ENCODE results near the gene ANHX. TPM values are rescaled to one million over a fixed set of nuclear protein-coding genes. Genes with fewer than 3 reads are reported as not detected.
A peak's percentile ranks its signal among the peaks of the same experiment; 100 is the strongest.

Gene ANHX
- total and polyA plus RNA-seq, 5 donors from 2014 or later = not detected

DNA sequence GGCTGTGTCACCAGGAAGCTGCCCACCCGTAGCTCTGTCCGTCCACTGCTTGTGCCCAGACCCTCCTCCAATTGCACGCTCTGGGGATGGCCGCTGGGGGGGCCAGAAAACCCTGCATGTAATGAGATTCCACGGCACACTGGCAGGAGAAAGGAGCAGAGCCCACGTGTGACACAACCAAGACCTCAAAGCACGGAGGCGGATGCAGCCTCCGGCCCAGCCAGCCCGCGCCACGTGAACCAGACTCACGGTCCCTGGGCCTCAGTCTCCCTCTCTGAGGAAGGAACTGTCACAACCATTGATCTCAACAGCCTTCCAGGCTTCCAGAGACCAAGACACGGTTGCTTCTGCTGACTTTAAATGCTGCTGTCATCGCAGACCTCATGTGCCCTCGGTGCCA is 14.4 kb downstream of the ANHX start:
- H3K4me3 ChIP-seq (ENCODE audit: low read depth, low read length) = no peak overlapping the region
- no peaks in the 10 kb centered on the region for H3K27me3 ChIP-seq (ENCODE audit: control insufficient read depth, insufficient read depth, low read length)
- Mint-ChIP-seq H3K4me3 (no peak overlapping the region), H3K36me3 (peaks cover 4% of the 10 kb centered on the region), H3K9me3 (peaks cover 0 to 54% (median 10%) of the 10 kb centered on the region in 7 donors), H3K27me3 (no peaks in the 10 kb centered on the region), H3K27ac (no peak overlapping the region), H3K4me1 (no peaks in the 10 kb centered on the region)
- no peaks in the 10 kb centered on the region for H3K36me3 ChIP-seq (ENCODE audit: control insufficient read depth, insufficient read depth, low read length)
- DNase-seq (no peak), ATAC-seq (ENCODE audit: low read depth in 2 of 2) (no peak)
- no peak overlapping the region for H3K27ac ChIP-seq (ENCODE audit: insufficient read depth, low read length, poor library complexity, severe bottlenecking)
- H3K4me1 ChIP-seq (ENCODE audit: control insufficient read depth, insufficient read depth, low read length, poor library complexity, severe bottlenecking) = no peaks in the 10 kb centered on the region
- peaks cover 7 to 77% of the 10 kb centered on the region in 2 experiments for H3K9me3 ChIP-seq (ENCODE audit: control insufficient read depth in 2 of 2, low read length in 2 of 2)

DNA sequence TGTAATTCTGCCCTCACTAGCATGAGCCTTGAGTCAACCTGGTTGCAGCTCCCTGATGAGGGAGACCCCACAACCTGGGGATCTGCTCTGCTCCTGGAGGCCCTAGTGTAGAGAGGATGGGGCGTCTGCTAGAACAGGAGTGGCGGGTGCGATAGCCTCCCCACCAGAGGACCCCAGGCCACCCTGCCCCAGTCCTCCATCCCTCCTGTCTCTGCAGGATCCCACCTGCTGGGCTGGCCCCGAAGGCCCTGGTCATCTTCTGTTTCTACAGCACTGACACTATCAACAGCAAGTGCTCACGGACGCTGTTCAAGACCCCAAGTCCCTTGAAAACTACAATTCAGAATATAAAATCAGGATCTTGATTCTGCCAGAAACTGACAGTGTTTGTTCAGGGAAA is 15.2 kb downstream of the ANHX start:
- Histone ChIP-seq H3K9me3 (ENCODE audit: control insufficient read depth in 2 of 2, low read length in 2 of 2) (peaks cover 14 to 79% of the 10 kb centered on the region in 2 experiments), H3K27ac (ENCODE audit: insufficient read depth, low read length, poor library complexity, severe bottlenecking) (no peak overlapping the region), H3K4me3 (ENCODE audit: low read depth, low read length) (no peak overlapping the region), H3K4me1 (ENCODE audit: control insufficient read depth, insufficient read depth, low read length, poor library complexity, severe bottlenecking) (no peaks in the 10 kb centered on the region), H3K36me3 (ENCODE audit: control insufficient read depth, insufficient read depth, low read length) (no peaks in the 10 kb centered on the region), H3K27me3 (ENCODE audit: control insufficient read depth, insufficient read depth, low read length) (no peaks in the 10 kb centered on the region)
- peaks cover 4% of the 10 kb centered on the region for H3K36me3 Mint-ChIP-seq
- H3K4me1 Mint-ChIP-seq = no peaks in the 10 kb centered on the region
- H3K27me3 Mint-ChIP-seq = no peaks in the 10 kb centered on the region
- peaks cover 0 to 59% (median 12%) of the 10 kb centered on the region in 7 donors for H3K9me3 Mint-ChIP-seq
- DNase-seq = no peak
- H3K4me3 Mint-ChIP-seq = no peak overlapping the region
- ATAC-seq (ENCODE audit: low read depth in 2 of 2) = no peak
- H3K27ac Mint-ChIP-seq = no peak overlapping the region

DNA sequence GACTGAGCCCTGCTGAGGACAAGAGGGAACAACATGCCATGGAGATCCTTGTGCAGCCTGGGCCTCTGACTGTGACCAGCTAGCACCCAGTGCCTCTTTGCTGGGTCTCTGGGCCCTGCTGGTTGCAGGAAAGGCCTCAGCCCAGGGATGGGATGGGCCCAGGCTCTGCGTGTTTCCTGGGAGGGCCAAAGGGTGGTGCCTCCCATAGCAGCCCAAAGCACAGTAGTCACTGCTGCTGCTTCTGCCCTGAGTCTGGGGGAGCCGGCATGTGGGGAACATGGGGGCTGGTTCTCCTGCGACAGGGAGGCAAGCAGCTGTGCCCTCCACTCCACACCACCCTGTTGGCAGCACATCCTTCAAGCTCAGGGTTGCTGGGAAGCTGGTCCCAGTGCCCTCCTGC is 18.5 kb downstream of the ANHX start:
- Histone ChIP-seq H3K36me3 (ENCODE audit: control insufficient read depth, insufficient read depth, low read length) (no peaks in the 10 kb centered on the region), H3K27ac (ENCODE audit: insufficient read depth, low read length, poor library complexity, severe bottlenecking) (no peak overlapping the region), H3K27me3 (ENCODE audit: control insufficient read depth, insufficient read depth, low read length) (no peaks in the 10 kb centered on the region), H3K9me3 (ENCODE audit: control insufficient read depth in 2 of 2, low read length in 2 of 2) (peaks cover 35 to 94% of the 10 kb centered on the region in 2 experiments), H3K4me3 (ENCODE audit: low read depth, low read length) (no peak overlapping the region), H3K4me1 (ENCODE audit: control insufficient read depth, insufficient read depth, low read length, poor library complexity, severe bottlenecking) (no peaks in the 10 kb centered on the region)
- Mint-ChIP-seq H3K36me3 (peaks cover 4% of the 10 kb centered on the region), H3K27me3 (no peaks in the 10 kb centered on the region), H3K4me1 (no peaks in the 10 kb centered on the region), H3K27ac (no peak overlapping the region), H3K4me3 (no peak overlapping the region), H3K9me3 (peaks cover 0 to 64% (median 22%) of the 10 kb centered on the region in 7 donors)
- DNase-seq = no peak
- no peak for ATAC-seq (ENCODE audit: low read depth in 2 of 2)

DNA sequence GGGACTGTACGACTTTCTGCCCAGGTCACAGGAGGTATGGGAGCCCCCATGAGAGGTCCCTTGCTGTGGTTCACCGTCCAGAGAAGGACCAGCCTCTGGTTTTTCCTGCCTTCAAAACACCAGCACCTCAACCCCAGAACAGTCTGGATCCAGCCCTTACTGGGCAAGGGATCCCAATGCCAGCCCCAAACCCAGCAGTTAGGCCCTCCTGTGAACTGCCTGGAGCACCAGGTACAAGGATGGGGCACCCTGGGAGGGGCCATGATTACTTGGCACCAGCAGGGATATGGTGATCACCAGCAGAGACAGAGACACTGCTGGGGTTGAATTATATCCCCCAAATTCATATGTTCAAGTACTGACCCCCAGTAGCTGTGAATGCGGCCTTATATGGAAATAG is 20.0 kb downstream of the ANHX start:
- no peaks in the 10 kb centered on the region for H3K36me3 ChIP-seq (ENCODE audit: control insufficient read depth, insufficient read depth, low read length)
- DNase-seq (no peak), ATAC-seq (ENCODE audit: low read depth in 2 of 2) (no peak)
- peaks cover 0 to 72% (median 23%) of the 10 kb centered on the region in 7 donors for H3K9me3 Mint-ChIP-seq
- peaks cover 43 to 94% of the 10 kb centered on the region in 2 experiments for H3K9me3 ChIP-seq (ENCODE audit: control insufficient read depth in 2 of 2, low read length in 2 of 2)
- H3K4me3 Mint-ChIP-seq = no peak overlapping the region
- H3K4me1 ChIP-seq (ENCODE audit: control insufficient read depth, insufficient read depth, low read length, poor library complexity, severe bottlenecking) = no peaks in the 10 kb centered on the region
- H3K27me3 ChIP-seq (ENCODE audit: control insufficient read depth, insufficient read depth, low read length) = no peaks in the 10 kb centered on the region
- H3K27ac Mint-ChIP-seq = no peak overlapping the region
- H3K27me3 Mint-ChIP-seq = no peaks in the 10 kb centered on the region
- no peak overlapping the region for H3K27ac ChIP-seq (ENCODE audit: insufficient read depth, low read length, poor library complexity, severe bottlenecking)
- H3K4me3 ChIP-seq (ENCODE audit: low read depth, low read length) = no peak overlapping the region
- H3K4me1 Mint-ChIP-seq = no peaks in the 10 kb centered on the region
- H3K36me3 Mint-ChIP-seq = peaks cover 4% of the 10 kb centered on the region

DNA sequence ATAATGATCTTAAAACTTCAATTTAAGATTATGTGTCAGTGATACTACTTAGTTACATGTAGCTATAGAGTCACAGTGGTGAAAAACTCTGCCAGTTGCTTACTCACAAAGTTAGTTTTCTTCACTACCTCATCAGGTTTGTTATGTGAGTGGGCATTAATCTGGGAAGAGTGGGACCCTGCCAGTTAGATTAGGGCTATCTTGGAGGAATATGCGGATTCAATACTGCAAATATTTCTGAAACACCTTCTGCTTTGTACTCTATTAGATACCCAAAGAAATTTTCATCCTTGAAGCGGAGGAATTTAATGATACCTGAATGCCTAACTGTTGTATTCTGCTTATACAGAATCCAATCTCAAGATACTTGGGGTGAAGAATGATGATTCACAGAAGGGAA is 29.3 kb downstream of the ANHX start:
- Histone ChIP-seq H3K27ac (ENCODE audit: insufficient read depth, low read length, poor library complexity, severe bottlenecking) (no peak overlapping the region), H3K27me3 (ENCODE audit: control insufficient read depth, insufficient read depth, low read length) (no peaks in the 10 kb centered on the region), H3K4me3 (ENCODE audit: low read depth, low read length) (no peak overlapping the region), H3K36me3 (ENCODE audit: control insufficient read depth, insufficient read depth, low read length) (peaks cover 19% of the 10 kb centered on the region), H3K9me3 (ENCODE audit: control insufficient read depth in 2 of 2, low read length in 2 of 2) (peaks cover 88 to 99% of the 10 kb centered on the region in 2 experiments), H3K4me1 (ENCODE audit: control insufficient read depth, insufficient read depth, low read length, poor library complexity, severe bottlenecking) (no peaks in the 10 kb centered on the region)
- peaks cover 17% of the 10 kb centered on the region for H3K36me3 Mint-ChIP-seq
- no peak for ATAC-seq (ENCODE audit: low read depth in 2 of 2)
- no peak overlapping the region for H3K4me3 Mint-ChIP-seq
- peaks cover 0 to 78% (median 22%) of the 10 kb centered on the region in 7 donors for H3K9me3 Mint-ChIP-seq
- no peak overlapping the region for H3K27ac Mint-ChIP-seq
- peaks cover 0 to 2% (median 0%) of the 10 kb centered on the region in 4 donors for H3K4me1 Mint-ChIP-seq
- H3K27me3 Mint-ChIP-seq = no peaks in the 10 kb centered on the region
- DNase-seq = no peak

DNA sequence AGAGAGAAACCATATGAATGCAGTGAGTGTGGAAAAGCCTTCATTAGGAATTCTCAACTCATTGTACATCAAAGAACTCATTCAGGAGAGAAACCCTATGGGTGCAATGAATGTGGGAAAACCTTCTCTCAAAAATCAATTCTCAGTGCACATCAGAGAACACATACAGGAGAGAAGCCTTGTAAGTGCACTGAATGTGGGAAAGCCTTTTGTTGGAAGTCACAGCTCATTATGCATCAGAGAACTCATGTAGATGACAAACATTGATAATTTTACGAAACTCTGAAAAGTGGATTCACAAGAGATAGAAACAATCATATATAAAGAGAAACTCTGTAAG is 31.4 kb downstream of the ANHX start:
- H3K36me3 Mint-ChIP-seq = peaks cover 37% of the 10 kb centered on the region
- peaks cover 0 to 87% (median 31%) of the 10 kb centered on the region in 7 donors for H3K9me3 Mint-ChIP-seq
- DNase-seq (no peak), ATAC-seq (ENCODE audit: low read depth in 2 of 2) (no peak)
- Histone ChIP-seq H3K27me3 (ENCODE audit: control insufficient read depth, insufficient read depth, low read length) (no peaks in the 10 kb centered on the region), H3K36me3 (ENCODE audit: control insufficient read depth, insufficient read depth, low read length) (peaks cover 30% of the 10 kb centered on the region), H3K27ac (ENCODE audit: insufficient read depth, low read length, poor library complexity, severe bottlenecking) (no peak overlapping the region), H3K4me3 (ENCODE audit: low read depth, low read length) (peak overlapping the region; percentile 23), H3K4me1 (ENCODE audit: control insufficient read depth, insufficient read depth, low read length, poor library complexity, severe bottlenecking) (no peaks in the 10 kb centered on the region), H3K9me3 (ENCODE audit: control insufficient read depth in 2 of 2, low read length in 2 of 2) (peaks cover 85 to 95% of the 10 kb centered on the region in 2 experiments)
- no peaks in the 10 kb centered on the region for H3K27me3 Mint-ChIP-seq
- H3K27ac Mint-ChIP-seq = no peak overlapping the region
- no peak overlapping the region for H3K4me3 Mint-ChIP-seq
- H3K4me1 Mint-ChIP-seq = peaks cover 0 to 2% (median 0%) of the 10 kb centered on the region in 4 donors

- no peaks in the 10 kb centered on the region for H3K27me3 Mint-ChIP-seq
- Histone ChIP-seq H3K27me3 (ENCODE audit: control insufficient read depth, insufficient read depth, low read length) (no peaks in the 10 kb centered on the region), H3K4me1 (ENCODE audit: control insufficient read depth, insufficient read depth, low read length, poor library complexity, severe bottlenecking) (no peaks in the 10 kb centered on the region), H3K27ac (ENCODE audit: insufficient read depth, low read length, poor library complexity, severe bottlenecking) (no peak overlapping the region), H3K4me3 (ENCODE audit: low read depth, low read length) (peak overlapping the region; percentile 23), H3K9me3 (ENCODE audit: control insufficient read depth in 2 of 2, low read length in 2 of 2) (peaks cover 84 to 89% of the 10 kb centered on the region in 2 experiments), H3K36me3 (ENCODE audit: control insufficient read depth, insufficient read depth, low read length) (peaks cover 30% of the 10 kb centered on the region)
- peak overlapping the region in 1 of 3 donors; percentile 43 for H3K27ac Mint-ChIP-seq
- ATAC-seq (ENCODE audit: low read depth in 2 of 2) (no peak), DNase-seq (no peak)
- peaks cover 0 to 2% (median 0%) of the 10 kb centered on the region in 4 donors for H3K4me1 Mint-ChIP-seq
- peaks cover 40% of the 10 kb centered on the region for H3K36me3 Mint-ChIP-seq
- peak overlapping the region in 1 of 4 donors; percentile 15 for H3K4me3 Mint-ChIP-seq
- H3K9me3 Mint-ChIP-seq = peaks cover 0 to 89% (median 31%) of the 10 kb centered on the region in 7 donors
These were observed 32.1 kb downstream of the ANHX start for GRCh38 chr12:133203344-133204263.

All from CD4-positive, CD25-positive, alpha-beta regulatory T cell (primary cell).